ENCODE measurements around the gene ACTRT2. TPM values are rescaled to one million over a fixed set of nuclear protein-coding genes. Genes with fewer than 3 reads are reported as not detected.

ACTRT2 gene
- total and polyA plus RNA-seq, 2 experiments from 2014 or later = not detected

- TF ChIP-seq EZH2 (IDR thresholded peaks at IDR 0.05; ENCODE audit: insufficient read depth, poor library complexity, severe bottlenecking) (no peak), EZH2phosphoT487 (IDR thresholded peaks at IDR 0.05; ENCODE audit: insufficient read depth, low read depth) (no peak)
- no peaks in the 10 kb centered on the region for H3K79me2 ChIP-seq (ENCODE audit: insufficient read depth)
- no peak for DNase-seq
- no peak overlapping the region for H3K4me2 ChIP-seq (ENCODE audit: unreplicated experiment)
- no peak overlapping the region for H2AFZ ChIP-seq
- H3K9me3 ChIP-seq (ENCODE audit: low read depth) = no peaks in the 10 kb centered on the region
- in situ Hi-C loops (cut with MboI) = no loop called here
- no peak overlapping the region for H3K4me3 ChIP-seq
- no peak overlapping the region for H3K27ac ChIP-seq
- no peaks in the 10 kb centered on the region for H3K4me1 ChIP-seq (ENCODE audit: insufficient read depth)
- H3F3A ChIP-seq (ENCODE audit: insufficient read depth) = no peaks in the 10 kb centered on the region
- no peaks in the 10 kb centered on the region for H4K20me1 ChIP-seq (ENCODE audit: insufficient read depth)
- H3K9ac ChIP-seq = no peak overlapping the region
- no peaks in the 10 kb centered on the region for H3K9me2 ChIP-seq (ENCODE audit: insufficient read depth)
- WGBS, 2 experiments (ENCODE audit: low coverage in 1 of 2, low lambda C conversion rate in 2 of 2, missing lambda C conversion rate in 2 of 2) = 21 to 23% methylated on average over 2 of the region's 2 CpGs
- no peaks in the 10 kb centered on the region for H3K36me3 ChIP-seq (ENCODE audit: low read depth)
- no peaks in the 10 kb centered on the region for H3K27me3 ChIP-seq (replicated peaks; ENCODE audit: insufficient read depth)
These were observed 28.6 kb downstream of the ACTRT2 start for GRCh38 chr1:3049905-3050304.

DNA sequence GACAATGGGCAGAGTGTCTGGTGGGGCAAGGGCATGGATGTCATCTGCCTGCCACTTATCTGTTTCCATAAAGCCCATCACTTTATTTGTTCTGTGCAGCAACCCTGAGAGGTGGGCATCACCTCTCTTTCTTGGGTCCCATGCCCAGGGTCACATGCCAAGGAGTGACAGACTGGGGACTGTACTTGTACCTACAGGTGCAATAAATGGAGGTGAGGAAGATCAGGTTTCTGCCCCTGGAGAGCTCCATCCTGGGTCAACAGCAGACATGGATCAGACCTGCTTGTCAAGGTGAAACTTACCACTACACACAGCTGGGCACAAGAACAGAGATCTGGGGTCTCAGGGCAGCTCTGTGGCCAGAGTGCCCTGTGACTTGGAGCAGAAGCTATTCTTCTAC lies 29.3 kb downstream of the ACTRT2 start:
- no peak overlapping the region for H3K27ac ChIP-seq
- H3F3A ChIP-seq (ENCODE audit: insufficient read depth) = no peaks in the 10 kb centered on the region
- no peak overlapping the region for H3K4me3 ChIP-seq
- TF ChIP-seq EZH2 (IDR thresholded peaks at IDR 0.05; ENCODE audit: insufficient read depth, poor library complexity, severe bottlenecking) (no peak), EZH2phosphoT487 (IDR thresholded peaks at IDR 0.05; ENCODE audit: insufficient read depth, low read depth) (no peak)
- no peak overlapping the region for H2AFZ ChIP-seq
- DNase-seq = no peak
- H3K4me2 ChIP-seq (ENCODE audit: unreplicated experiment) = no peak overlapping the region
- no peak overlapping the region for H3K9ac ChIP-seq
- H3K4me1 ChIP-seq (ENCODE audit: insufficient read depth) = no peaks in the 10 kb centered on the region
- H3K9me3 ChIP-seq (ENCODE audit: low read depth) = no peaks in the 10 kb centered on the region
- H4K20me1 ChIP-seq (ENCODE audit: insufficient read depth) = no peaks in the 10 kb centered on the region
- no peaks in the 10 kb centered on the region for H3K27me3 ChIP-seq (replicated peaks; ENCODE audit: insufficient read depth)
- no peaks in the 10 kb centered on the region for H3K36me3 ChIP-seq (ENCODE audit: low read depth)
- no peaks in the 10 kb centered on the region for H3K79me2 ChIP-seq (ENCODE audit: insufficient read depth)
- H3K9me2 ChIP-seq (ENCODE audit: insufficient read depth) = no peaks in the 10 kb centered on the region
- in situ Hi-C loops (cut with MboI) = no loop called here

DNA sequence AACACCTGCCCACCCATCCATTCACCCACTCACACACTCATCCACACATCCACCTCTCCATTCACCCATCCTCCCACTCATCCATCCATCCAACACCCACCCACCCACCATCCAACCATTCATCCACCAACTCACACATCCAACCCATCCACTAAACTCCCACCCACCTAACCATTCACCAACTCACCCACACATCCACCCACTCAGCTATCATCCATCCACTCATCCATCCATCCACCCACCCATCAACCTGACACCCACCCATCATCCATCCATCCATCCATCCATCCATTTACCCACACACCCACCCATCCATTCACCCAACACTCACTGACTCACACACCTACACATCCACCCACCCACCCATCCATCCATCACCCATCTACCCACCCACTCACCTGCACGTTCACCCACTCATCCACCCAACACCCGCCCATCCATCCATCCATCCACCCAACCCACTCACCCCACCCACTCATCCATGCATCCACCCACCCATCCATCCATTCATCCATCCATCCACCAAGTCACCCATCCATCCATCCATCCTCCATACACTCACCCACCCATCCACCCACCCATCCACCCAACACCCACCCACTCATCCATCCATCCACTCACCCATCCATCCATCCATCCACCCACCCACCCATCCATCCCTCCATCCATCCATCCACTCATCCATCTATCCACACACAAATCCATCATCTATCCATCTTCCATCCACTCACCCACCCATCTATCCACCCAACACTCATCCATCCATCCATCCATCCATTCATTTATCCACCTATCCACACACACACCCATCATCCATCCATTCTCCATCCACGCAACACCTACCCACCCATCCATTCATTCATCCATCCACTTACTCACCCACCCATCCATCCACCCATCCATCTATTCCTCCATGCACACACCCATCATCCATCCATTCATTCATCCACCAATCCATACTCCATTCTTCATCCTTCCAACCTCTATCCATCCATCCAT lies 30.3 kb downstream of the ACTRT2 start:
- TF ChIP-seq EZH2 (IDR thresholded peaks at IDR 0.05; ENCODE audit: insufficient read depth, poor library complexity, severe bottlenecking) = no peak
- TF ChIP-seq EZH2phosphoT487 (IDR thresholded peaks at IDR 0.05; ENCODE audit: insufficient read depth, low read depth) = no peak
- Histone ChIP-seq H3K27ac (no peak overlapping the region), H3K4me3 (no peak overlapping the region), H3K36me3 (ENCODE audit: low read depth) (no peaks in the 10 kb centered on the region), H3K9me2 (ENCODE audit: insufficient read depth) (no peaks in the 10 kb centered on the region), H3K79me2 (ENCODE audit: insufficient read depth) (no peaks in the 10 kb centered on the region), H3K27me3 (replicated peaks; ENCODE audit: insufficient read depth) (no peaks in the 10 kb centered on the region; the same call in 1 of the 2 replicates), H3K4me1 (ENCODE audit: insufficient read depth) (no peaks in the 10 kb centered on the region), H4K20me1 (ENCODE audit: insufficient read depth) (no peaks in the 10 kb centered on the region), H3K9ac (no peak overlapping the region), H3K4me2 (ENCODE audit: unreplicated experiment) (no peak overlapping the region), H2AFZ (no peak overlapping the region), H3K9me3 (ENCODE audit: low read depth) (no peaks in the 10 kb centered on the region), H3F3A (ENCODE audit: insufficient read depth) (no peaks in the 10 kb centered on the region)
- in situ Hi-C loops (cut with MboI) = no loop called here
- no peak for DNase-seq
- 50 to 82% methylated on average over 1 to 3 of the region's 3 CpGs for WGBS, 2 experiments (ENCODE audit: low coverage in 1 of 2, low lambda C conversion rate in 2 of 2, missing lambda C conversion rate in 2 of 2)

GRCh38 chr1:3052501-3052900 lies 31.2 kb downstream of the ACTRT2 start:
- Histone ChIP-seq H3K9ac (no peak overlapping the region), H3K27ac (no peak overlapping the region), H3K4me2 (ENCODE audit: unreplicated experiment) (no peak overlapping the region), H3F3A (ENCODE audit: insufficient read depth) (no peaks in the 10 kb centered on the region), H4K20me1 (ENCODE audit: insufficient read depth) (no peaks in the 10 kb centered on the region), H3K27me3 (replicated peaks; ENCODE audit: insufficient read depth) (peaks cover 9% of the 10 kb centered on the region; the same call in 1 of the 2 replicates), H3K4me1 (ENCODE audit: insufficient read depth) (no peaks in the 10 kb centered on the region), H2AFZ (no peak overlapping the region), H3K36me3 (ENCODE audit: low read depth) (no peaks in the 10 kb centered on the region), H3K79me2 (ENCODE audit: insufficient read depth) (no peaks in the 10 kb centered on the region), H3K4me3 (no peak overlapping the region), H3K9me3 (ENCODE audit: low read depth) (no peaks in the 10 kb centered on the region), H3K9me2 (ENCODE audit: insufficient read depth) (no peaks in the 10 kb centered on the region)
- in situ Hi-C loops (cut with MboI) = no loop called here
- 45 to 46% methylated on average over 5 of the region's 5 CpGs for WGBS, 2 experiments (ENCODE audit: low coverage in 1 of 2, low lambda C conversion rate in 2 of 2, missing lambda C conversion rate in 2 of 2)
- DNase-seq = no peak
- TF ChIP-seq EZH2phosphoT487 (IDR thresholded peaks at IDR 0.05; ENCODE audit: insufficient read depth, low read depth) (no peak), EZH2 (IDR thresholded peaks at IDR 0.05; ENCODE audit: insufficient read depth, poor library complexity, severe bottlenecking) (no peak)
